Activated CD4-positive, CD25-positive, alpha-beta regulatory T cell treated with anti-CD3 and anti-CD28 coated beads, Interleukin-2, amount 50 U/mL, for 72 hours (primary cell): ENCODE measurements around the gene FCN1.

ENCODE experiments used
- DNase-seq: peaks from one replicate; pipeline ENCODE4 v3.0.0; 2021

Gene FCN1

DNA sequence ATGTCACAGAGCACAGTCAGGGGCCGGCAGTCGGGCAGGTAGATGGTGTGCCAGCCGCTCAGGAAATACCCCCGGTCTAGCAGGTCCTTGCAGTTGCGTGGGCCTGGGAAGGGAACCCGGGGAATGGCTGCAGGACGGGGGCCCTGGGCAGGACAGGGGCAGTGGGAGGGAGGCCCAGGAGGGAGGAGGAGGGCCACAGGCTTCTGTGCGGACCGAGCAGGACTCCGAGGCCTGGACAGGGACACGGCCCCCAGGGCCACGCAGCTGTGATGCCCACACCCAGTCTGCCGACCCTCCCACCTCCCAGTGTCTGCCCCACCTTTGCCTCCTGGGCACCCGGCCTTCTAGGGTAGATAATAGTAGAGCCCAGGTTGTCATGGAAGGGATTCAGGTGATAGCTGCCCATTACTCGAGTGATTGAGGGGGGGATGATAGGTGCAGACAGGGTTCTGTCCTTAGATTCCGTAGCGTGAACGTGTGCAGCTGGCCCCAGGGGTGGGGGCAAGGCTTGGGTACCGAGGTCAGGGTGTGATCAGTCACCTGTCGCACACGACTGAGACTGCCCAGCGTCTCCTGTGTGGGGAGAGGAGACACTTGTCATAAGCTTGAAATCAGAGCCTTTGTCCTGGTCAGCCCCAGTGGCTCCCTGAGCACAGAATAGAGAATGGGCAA is 4.5 kb downstream of the FCN1 start:
- DNase-seq: no peak

DNA sequence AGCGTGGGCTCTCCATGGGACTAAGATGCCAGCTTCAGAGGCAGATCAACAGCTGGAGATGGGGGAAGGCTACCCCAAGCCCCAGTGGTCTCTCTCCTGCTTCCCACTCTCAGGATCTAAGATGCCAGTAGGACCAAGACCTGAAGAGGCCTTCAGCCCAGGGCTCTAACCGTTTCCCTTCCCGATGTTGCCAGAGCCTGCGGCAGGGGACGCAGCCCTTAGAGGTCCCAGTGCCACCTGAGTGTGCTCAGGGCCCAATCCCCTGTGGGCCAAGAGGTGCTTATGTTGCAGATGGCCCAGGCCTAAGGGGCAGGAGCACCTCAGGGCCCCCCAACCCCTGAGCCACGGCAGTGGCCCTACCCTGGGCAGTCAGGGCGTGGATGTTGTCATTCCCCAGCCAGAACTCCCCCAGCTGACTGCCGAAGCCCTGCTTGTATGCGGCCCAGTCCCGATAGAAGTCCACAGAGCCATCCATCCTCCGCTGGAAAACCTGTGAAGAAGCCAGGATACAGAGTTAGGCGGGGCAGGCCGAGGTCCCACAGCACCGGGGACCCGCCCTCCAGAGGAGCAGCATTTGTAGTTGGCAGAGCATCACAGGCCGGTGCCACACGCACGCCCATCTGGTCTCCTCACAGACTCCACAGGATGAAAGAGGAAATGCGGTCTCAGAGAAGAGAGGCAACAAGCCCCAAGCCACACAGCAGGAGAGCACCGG is 5.4 kb downstream of the FCN1 start:
- DNase-seq: no peak

DNA sequence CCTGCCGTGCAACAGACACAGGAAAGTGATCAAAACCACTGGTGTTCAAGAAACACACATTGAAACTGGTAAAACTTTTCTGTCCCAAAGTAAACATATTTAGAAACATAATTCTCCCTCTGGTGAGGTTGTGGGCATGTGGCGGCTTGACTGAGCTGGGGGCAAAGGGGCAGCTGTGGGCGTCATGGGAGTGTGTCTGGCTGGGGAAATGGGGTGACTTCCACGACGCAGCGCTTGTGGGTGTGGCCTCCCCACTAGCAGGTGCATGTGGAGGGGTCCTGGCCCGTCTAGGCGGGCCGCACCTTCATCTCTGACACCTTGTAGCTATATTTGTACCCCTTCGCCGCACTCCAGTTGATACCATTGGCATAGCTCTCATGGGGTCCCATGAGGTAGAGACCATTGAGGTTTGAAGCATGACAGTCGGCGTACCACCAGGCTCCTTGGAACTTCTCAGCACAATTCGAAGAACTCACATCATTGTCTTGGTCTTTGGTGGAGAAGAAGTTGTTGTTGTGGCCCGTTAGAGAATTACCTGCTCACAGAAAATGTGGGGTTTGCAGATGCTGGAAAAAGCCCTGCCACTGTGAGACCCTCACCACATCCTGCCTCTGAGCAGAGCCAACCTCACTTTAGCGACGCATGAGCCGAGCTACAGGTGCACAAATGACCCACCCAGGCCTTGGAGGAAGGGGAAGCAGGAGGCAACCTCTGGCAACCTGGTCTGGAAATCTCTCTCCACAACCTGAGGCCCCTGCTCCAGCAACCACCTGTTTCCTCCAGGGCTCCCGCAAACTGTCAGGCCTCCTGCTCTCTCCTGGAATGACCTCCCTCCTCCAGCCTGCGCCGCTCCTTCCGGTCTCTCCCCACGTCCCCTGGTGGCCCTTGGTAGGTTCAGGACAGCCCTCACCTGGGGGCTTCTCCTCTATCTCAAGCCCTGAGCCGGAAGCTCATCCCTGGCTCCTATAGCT is 7.9 kb downstream of the FCN1 start:
- DNase-seq: no peak

DNA sequence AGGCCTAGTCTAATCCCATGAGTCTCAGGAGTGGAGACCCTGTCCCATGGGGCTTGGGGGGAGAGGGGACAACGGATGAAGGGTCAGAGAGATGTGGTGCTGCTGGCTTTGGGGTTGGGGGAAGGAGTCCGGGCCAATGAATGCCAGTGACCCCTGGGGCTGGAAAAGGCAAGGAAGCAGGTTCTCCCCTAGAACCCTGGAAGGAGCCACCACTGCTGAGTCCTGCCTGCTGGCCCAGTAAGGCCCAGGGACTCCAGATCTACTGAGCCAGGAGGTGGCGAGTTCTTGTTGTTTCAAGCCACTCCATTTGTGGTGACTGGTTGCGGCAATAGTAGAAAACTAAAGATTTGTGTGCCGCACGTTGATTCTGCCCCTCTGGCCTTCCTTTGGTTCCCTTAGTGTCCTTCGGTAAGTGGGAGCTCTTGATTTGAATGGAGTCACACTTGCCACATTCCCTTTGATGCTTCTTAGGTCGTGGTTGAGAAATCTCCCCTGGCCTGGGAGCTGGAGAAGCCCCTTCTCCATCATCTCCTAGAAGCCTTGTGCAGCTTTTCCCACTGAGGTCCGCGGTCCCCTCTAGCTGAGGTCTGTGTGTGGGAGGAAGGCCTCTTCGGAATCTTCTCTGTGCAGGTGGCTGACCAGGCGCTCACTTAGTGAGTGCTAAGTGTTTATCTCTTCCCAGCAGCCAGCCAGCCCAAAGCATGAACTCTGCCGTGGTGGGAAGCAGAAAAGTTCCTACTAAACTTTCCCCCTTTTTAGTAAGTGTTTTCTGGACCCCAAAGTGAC is 9.0 kb downstream of the FCN1 start:
- no peak for DNase-seq

DNA sequence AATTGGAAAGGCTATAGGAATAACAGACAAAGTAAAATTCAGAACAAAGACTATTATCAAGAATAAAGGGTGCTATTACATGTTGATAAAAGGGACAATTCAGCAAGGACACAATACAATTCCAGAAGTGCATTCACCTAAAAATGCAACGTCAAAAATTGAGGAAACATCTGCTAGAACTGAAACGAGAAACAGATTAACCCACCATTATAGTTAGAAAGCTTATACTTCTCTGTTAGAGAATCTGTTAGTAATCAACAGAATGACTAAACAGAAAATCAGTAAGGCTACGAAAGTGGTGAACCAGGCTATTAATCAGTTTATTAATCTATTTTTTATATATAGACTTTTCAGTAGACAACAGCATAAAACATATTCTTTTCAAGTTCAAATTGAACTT is 14.8 kb downstream of the FCN1 start:
- DNase-seq: no peak

DNA sequence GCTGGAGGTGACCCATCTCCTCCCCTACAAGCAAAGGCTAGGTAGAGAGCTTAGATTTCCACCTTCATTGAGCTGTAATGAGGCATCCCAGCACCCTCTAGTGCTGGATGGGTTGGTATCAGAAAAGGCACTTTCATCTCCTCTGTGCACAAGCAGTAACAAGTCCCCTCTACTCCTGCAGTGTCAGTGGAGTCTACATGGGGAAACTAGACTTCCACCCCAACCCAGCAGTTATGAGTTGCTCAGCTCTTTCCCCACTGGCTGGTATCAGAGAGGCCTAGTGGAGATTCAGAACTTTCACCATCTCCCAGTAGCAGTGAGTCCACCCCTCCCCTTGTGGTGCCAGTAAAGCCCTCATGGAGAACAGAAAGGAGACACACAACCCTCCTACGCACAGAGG is 17.9 kb downstream of the FCN1 start:
- no peak for DNase-seq

DNA sequence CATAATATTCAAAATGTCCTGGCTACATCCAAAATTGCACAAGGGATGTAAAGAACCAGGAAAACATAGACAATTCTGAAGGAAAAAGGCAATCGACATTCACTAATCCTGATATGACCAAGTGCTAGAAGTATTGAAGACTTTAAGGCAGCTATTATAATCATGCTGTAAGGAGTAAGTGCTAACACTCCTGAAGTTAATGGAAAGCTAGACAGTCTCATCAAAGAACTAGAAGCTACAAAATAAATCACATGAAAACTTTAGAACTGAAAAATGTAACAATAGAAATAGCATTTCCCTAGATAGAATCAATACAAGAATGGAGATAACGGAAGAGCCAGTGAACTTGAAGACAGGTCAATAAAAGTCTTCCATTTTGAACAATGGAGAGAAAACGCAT is 18.5 kb downstream of the FCN1 start:
- DNase-seq: no peak

DNA sequence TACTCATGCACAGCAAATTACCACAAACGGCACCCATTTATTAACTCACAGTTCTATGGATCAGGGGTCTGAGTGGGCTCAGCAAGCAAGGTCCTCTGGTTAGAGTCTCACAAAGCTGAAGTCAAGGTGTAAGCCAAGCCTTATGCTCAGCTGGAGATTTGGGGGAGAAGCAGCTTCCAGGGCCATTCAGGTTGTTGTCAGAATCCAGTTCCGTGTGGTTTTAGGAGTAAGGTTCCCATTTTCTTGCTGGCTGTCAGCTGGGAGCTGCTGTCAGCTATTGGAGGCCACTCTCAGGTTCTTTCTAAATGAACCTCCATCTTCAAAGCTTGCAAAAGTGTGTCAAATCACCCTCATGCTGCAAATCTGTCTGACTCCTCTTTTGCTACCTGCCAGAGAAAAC is 19.4 kb downstream of the FCN1 start:
- no peak for DNase-seq

DNA sequence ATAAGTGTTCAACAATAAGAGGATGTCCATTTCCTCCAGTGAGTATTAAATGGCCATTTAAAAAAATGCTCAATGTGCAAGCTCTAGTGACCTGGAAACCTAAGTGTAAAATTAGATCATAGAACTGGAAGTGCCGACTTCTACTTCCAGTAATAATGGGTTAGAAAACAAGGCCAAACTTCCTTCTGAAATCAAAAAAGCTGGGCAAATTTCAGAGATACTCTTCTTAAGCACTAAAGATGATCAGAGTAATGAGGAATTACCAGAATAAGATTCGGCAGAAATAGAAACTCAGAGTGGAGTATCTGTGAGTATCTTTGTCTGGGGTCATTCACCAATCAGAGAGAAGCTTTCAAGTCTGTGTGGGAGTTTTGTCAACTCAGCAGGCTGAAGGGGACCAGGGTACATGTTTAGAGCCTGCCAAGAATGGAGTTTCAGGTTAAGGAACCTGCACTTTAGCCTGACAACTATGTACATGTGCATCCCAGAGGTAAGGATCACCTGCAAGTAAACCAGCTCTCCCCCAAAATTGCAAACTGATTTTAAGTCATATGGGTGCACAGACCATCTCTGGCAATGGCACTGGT is 20.0 kb downstream of the FCN1 start:
- DNase-seq: no peak

DNA sequence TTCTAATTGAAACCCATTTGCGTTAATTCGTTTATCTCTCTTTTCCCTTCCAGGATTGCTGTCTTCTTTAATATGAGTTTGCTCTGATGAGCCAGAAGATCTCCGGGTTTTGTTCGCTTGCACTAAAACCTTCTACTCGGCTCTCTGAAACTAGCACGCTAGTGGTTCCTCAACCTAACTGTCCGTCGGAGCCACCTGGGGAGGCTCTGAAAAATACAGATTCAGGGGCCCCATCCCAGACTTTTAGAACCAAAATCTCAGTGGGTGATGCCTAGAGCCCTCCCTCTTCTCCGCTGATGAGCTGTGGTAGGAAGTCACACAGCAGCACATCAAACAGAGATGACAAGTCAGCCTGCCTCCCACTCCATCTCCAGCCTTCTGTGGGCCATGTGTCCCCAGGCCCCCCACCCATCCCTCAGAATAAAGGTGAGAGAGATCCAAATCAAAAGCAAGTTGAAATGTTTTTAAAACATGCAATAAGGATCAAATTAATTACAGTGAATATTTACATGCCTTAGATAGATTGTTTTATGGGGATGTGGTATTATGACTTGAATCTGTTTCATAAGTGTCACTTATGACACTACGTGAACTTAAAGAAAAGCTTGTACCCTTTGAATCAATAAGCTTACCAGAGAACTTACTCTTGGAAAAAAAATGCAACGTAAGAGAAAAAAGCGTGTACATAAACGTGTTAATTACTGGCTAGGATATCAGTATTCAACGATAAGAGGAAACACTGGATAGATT is 20.7 kb downstream of the FCN1 start:
- no peak for DNase-seq

DNA sequence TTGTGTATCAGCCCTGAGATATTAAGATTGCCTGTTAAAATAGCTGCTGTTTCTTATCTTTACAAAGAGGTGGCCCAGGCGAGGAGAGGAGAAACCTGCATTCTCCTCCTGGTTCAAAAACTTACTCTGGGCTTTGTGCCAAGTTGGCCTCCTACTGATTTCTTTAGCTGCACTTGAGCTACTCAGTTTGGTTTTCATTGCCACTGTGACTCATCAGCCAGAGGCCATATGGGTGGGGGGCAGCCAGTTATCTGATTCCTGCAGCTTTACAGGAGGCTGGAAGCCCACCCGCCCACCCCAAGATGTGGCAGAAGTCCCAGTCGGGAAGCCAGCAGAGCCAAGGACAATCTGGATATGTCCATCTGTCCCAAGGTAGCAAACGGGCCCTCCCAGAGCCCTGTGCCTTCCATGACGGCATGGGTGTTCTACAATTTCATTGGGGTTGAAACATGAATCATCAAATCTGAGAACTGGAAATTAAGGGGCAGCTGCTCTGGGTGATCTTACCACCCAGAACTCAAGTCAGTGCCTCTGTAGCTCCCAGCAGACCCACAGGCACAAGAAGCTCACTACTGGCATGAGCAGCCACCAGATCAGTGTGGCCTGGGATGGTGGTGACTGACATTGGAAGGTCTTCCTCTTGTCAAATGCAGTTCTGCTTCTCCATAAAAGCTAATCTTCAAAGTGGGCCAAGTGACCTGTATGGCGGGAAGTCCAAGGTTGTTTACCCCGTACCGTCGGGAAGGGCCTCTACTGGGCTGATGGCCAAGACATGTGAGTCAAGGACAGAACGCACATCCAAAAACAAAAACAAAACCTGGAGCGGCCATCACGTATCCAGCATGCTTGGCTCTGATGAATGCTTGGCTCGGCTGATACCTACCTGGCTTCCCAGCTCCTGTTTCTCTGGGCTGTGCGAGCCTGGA is 21.5 kb downstream of the FCN1 start:
- DNase-seq: no peak

DNA sequence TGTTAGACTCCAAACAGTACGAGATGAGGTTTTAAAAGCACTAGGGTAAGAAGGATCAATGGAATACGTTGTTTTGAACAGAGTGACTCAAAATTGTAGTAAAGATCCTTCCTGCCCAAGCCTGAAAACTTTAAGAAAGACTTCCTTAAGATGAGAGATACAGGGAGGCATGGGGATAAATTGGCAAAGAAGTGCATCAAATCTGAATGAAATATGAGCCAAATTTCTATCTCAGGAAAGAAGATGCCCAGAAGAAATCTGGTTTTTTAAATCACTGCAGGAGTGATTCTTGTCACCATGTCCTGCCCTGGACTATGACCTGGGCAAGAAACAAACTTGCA is 22.2 kb downstream of the FCN1 start:
- no peak for DNase-seq

DNA sequence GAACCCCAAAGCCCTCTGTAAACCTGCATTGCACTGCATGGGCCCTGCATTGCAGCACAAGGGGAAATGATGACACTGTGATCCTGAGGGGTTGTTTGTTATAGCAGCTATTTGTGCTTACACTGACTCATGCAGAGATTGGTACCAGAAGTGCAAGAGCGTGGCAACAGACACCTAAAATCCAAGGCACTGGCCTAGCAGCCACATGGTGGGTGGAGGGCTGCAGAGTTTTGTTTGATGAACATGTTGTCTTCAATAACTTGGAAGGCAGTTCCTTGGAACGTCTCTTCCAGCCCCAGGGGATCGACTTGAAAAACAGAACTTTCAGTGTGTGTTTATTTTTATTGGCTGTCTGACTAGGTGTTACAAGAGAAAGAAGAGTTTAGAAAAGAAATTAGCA is 22.6 kb downstream of the FCN1 start:
- no peak for DNase-seq

DNA sequence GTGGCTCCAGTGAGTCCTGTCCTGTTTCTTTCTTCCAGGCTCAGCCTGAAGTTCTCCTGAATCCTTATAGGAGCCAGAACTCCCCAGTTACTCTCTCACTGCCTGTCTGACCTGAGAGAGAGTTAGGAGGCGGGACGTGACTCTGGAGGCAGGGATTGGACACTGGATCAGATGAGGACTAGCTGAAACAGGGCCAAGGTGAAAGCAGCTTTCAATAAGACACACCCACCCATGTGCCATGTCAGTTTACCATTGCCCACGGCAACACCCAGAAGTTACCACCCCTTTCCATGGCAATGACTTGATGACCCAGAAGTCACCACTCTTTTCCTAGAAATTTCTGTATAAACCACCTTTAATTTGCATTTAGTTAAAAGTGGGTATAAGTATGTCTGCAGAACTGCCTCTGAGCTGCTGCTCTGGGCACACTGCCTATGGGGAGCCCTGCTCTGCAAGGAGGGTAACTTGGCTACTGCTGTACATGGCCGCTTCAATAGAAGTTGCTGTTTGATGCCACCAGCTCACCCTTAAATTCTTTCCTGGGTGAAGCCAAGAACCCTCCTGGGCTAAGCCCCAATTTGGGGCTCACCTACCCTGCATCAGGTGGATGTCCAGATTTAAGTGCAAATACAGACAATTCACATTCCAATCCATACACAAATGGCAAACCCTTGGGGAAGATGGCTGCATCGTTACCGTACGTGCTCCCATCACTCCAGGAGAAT is 23.4 kb downstream of the FCN1 start:
- no peak for DNase-seq

DNA sequence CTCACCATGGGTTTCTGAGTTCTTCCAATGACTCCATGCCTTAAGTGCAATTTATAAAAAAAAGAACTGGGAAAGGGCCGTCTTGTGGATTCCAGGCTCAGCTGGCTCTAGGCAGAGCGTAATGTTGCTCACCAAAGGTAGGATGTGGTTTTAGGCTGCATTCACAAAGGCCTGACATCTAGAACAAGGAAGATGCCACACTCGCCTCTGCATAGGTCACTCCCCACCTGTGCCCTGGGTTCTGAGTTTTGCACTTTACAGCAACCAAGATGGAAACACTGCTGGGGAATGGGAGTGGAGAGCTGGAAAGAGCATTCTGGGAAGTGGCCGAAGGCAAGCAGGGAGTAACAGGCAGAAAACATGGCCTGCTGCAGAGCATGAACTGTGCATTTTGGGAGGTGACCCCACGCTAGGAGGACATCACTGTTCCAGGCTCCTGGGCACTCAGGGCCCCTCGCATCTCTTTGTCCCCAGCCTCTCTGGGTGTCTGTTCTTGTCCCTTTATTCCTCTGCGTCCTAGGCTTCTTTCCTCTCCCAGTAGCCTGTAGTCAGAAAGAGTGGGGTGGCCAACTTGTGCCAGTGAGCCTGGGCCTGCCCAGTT is 24.8 kb downstream of the FCN1 start:
- no peak for DNase-seq

DNA sequence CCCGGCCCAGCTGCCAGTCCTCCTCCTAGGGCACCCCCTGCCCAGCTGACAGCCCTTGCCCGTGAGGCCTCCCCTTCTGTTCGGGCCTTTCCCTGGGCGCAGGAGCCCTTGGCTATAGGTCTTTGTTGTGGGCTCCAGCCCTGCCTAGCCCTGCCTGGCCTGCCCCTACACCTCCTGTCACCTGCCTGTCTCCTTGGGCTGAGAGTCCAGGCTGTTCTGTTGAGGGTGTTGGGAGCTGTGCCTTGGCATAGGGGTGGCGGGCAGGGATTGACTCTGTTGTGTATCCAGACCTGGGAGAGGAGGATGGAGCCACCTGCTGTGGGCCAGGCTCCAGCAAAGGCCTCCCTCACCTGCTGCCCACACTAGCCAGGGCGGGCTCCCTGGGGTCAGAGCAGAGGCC is 25.5 kb downstream of the FCN1 start:
- DNase-seq: no peak

DNA sequence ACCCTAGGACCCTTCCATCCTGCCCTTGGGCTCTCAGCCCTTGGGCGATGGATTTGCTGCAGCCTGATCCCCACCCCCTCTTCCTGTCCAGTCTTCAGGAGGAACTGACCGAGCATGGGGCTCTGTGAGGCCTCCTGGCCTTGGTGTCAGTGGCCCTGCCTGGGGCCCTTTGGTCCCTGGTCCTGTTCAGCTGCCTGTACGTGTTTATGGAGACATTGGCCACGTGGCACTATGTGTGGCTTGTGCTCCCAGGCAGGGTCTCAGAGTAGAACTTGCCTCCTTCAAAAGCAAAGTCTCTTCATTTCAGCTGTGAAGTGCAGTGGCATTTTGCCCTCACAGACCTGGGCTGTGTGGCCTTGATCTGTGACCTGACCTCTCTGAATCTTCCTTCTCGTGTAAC is 26.0 kb downstream of the FCN1 start:
- DNase-seq: no peak

DNA sequence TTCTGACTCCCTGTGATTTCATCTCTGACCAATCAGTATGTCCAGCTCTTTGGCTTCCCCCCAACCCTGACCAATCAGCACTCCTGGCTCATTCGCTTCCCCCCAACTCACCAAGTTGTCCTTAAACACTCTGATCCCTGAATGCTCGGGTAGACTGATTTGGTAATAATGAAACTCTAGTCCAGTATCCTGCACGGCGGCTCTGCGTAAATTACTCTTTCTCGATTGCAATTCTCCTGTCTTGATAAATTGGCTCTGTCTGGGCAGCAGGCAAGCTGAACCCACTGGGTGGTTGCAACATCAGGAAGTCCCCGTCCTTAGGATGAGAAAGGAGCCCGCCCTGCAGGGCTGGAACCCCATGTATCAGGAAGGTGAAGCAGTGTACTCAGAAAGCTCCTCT is 26.7 kb downstream of the FCN1 start:
- no peak for DNase-seq

DNA sequence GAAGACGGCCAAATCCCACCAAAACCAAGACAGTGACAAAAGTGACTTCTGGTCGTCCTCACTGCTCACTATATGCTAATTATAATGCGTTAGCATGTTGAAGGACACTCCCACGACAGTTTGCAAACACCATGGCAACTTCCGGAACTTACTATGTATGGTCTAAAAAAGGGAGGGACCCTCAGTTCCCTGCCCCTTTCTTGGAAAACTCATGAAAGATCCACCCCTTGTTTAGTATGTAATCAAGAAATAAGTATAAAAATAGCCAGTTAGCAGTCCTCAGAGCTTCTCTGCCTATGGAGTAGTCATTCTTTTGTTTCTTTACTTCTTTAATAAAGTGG is 27.6 kb downstream of the FCN1 start:
- DNase-seq: no peak
